NCI-H146 treated with DMSO at 0.1 percent for 48 hours (cell line): ENCODE results near the gene ODR4.
"Not testable (repeated sequence)": the region's sequence is repeated elsewhere in the genome, so short reads cannot be mapped to it uniquely, and the experiment has no call there.

Source experiments
- DNase-seq: peaks from one replicate; lab custom pipeline; 2025; ENCODE audit not compliant: unreplicated experiment; lab: John Stamatoyannopoulos, UW

The ODR4 gene

DNA sequence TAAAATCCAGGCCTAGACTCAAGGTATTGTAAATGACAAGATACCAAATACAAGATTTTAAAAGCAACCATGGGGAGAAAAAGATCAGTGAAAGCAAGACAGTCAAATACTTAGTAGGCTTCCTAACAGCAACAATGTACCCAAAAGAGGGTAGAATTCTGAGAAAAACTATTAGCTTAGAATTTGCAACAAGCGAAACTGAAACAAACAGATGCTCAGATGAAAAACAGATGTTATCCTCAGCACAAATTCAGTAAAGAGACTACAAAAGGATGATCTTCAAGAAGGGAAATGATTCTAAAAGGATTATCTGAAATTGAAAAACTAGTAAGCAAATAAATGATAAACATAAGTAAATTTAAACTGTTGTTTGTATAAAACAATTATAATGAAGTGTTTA, 45.3 kb downstream of the ODR4 start:
- no peak for DNase-seq

- no peak for DNase-seq
Observed at GRCh38 chr1:186421446-186421845, 45.8 kb downstream of the ODR4 start.

GRCh38 chr1:186424539-186424938, 48.9 kb downstream of the ODR4 start:
- DNase-seq = no peak

DNA sequence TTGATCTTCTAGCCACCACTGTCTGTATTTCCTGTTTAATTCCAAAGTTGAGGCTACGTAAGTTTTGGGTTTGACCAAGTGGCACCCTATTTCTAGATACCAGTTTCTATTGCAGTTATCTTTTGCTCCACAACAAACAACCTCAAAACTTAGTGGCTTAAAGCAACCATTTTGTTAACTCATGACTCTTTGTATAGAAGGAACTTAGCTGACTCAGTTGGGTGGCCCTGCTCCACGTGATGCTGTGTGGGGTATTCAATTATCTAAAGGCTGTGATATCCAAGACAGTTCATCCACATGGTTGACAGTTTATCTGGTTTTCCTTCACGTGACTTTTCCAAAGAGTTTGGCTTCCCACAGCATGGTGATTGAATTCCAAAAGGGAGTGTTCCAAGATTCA, 50.5 kb downstream of the ODR4 start:
- no peak for DNase-seq

- no peak for DNase-seq
Observed at GRCh38 chr1:186429017-186429416, 53.4 kb downstream of the ODR4 start.

GRCh38 chr1:186435336-186435735, 59.7 kb downstream of the ODR4 start:
- no peak for DNase-seq

- no peak for DNase-seq
Observed at GRCh38 chr1:186438567-186438966, 62.9 kb downstream of the ODR4 start.

DNA sequence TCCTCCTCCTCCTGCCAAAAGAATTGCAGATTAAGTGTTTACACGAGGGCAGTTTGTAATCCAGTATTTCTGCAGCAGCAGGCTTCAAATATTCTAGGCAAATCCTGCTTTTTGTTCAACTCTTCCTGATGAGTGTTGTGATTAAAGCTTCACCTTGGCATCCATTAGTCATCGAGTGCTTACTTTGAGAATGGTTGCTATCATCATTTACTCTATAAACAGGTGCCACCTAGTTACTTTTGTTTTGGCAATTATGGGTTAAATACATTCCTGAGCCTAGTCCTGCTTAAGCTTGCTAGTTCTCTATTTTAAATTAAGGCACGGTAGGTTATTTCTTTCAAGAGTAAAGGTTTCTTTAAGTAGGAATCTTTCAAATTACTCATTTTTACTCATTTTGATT, 64.9 kb downstream of the ODR4 start:
- peak; percentile 37 for DNase-seq

GRCh38 chr1:186442651-186443375, 67.2 kb downstream of the ODR4 start:
- peak; percentile 2 for DNase-seq

DNA sequence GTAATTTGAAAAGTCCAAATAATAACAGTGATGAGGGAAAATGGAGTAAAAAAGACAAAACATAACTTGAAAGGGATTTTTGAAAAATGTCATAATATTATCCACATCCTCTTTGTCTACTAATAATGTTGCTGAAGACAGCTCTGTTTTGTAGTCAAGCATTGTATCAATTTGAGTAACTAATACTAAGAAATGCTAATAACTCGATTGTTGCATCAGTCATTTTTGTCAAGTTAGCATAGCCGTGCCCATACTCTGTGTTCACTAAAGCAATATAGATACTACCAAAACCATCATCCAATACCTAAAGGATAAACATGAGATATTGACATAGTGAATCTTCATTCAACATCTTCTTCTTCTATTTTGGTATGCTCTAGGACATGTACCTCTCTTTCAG, 68.0 kb downstream of the ODR4 start:
- no peak for DNase-seq

GRCh38 chr1:186446152-186446551, 70.5 kb downstream of the ODR4 start:
- DNase-seq = no peak

- DNase-seq = no peak
Observed at GRCh38 chr1:186454981-186455380, 79.3 kb downstream of the ODR4 start.

GRCh38 chr1:186456729-186457255, 81.2 kb downstream of the ODR4 start:
- DNase-seq = no peak

DNA sequence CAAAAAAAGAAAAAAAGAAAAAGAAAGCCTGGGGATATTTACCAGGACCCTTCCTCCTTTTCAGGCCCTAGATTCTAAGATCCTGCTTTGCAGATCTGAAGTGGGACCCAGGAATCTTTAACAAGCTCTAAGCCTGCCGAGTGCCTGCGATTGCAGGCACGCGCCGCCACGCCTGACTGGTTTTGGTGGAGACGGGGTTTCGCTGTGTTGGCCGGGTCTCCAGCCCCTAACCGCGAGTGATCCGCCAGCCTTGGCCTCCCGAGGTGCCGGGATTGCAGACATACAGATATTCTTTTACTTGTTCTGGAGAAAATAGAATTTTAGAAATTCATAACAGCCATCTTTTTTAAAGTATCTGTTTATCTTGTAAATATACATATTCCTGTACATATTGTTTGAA, 83.5 kb downstream of the ODR4 start:
- not testable (repeated sequence) for DNase-seq

DNA sequence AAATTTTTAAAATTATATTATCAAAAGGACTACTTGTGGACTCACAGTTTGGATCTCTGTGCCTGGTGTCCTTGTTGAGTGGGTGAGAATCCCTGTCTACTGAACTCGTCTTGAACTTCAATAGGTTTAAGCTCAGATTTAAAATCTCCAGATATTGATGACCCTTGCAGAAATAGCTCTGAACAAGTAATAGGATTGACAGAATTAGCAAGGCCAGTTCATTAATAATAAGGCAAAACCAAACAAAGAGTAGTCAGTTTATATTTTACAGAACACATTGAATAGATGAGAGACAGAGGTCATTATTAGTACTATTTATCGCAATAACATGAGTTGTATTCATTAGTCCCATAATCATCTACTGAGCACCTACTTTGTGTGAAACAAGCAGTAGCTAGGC, 85.4 kb downstream of the ODR4 start, which contains the start of gene PDC:
PDC (minus strand) TSS at position 101 of the 400 bp plus-strand sequence. CDS start 11,655 bp downstream, outside the sequence.
- DNase-seq = no peak

DNA sequence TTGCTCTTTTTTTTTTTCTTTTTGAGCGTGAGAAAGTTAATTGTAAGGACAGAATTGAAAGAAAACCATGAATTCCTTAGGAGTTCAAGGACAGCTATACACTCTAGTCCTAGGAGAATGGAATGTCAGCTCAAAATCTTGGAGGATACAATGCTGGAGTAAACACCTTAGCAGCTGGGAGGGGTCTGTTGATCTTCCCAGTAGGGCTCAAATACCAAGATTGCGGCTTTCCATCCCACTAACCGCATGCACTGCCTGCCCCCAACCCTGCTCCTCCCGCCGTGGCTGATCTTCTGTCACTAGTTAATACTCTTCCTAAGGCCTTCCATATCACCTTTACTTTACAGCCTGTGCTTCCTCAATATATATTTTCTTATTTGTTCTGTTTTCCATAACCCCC, 87.9 kb downstream of the ODR4 start:
- DNase-seq = no peak

- no peak for DNase-seq
Observed at GRCh38 chr1:186463926-186464325, 88.3 kb downstream of the ODR4 start.

DNA sequence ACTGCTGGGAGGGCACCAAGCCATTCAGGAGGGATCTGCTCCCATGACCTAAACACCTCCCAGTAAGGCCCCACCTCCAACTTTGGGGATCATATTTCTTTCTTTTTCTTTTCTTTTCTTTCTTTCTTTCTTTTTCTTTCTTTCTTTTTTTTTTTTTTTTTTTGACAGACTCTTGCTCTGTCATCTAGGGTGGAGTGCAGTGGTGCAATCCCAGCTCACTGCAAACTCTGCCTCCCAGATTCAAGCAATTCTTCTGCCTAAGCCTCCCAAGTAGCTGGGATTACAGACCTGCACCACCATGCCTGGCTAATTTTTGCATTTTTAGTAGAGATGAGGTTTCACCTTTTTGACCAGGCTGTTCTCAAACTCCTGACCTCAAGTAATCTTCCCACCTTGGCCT, 89.9 kb downstream of the ODR4 start:
- DNase-seq = not testable (repeated sequence)

GRCh38 chr1:186465946-186466345, 90.3 kb downstream of the ODR4 start:
- no peak for DNase-seq
